Measurements from ENCODE around the gene C2orf92. TPM values are rescaled to one million over a fixed set of nuclear protein-coding genes. Genes with fewer than 3 reads are reported as not detected.

Gene C2orf92
- total and polyA plus RNA-seq, 7 donors = 0.89 to 3.6 (median 1.9) TPM

DNA sequence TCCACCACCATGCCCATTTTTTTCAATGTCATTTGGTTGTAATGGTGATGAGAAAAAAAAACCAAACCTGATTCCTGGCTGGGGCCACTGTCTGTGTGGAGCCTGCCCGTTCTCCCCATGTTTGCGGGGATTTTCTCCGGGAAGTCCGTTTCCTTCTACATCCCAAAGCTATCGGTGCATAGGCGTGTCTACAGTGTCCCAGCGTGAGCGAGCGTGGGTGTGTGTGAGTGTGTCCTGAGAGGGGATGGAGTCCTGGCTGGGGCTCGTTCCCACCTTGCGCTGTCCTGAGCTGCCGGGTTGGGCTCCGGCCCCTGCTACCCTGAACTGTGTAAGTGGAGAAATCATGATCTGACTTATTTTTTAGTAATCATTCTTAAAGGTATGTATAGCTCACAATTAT lies 36.6 kb downstream of the C2orf92 start:
- ATAC-seq = no peak
- no peaks in the 10 kb centered on the region for H3K36me3 ChIP-seq (ENCODE audit: insufficient read depth in 1 of 2, low read depth in 1 of 2)
- intact Hi-C loops (cut with DNase I) = no loop called here

GRCh38 chr2:97706708-97707345 lies 37.3 kb downstream of the C2orf92 start:
- DNase-seq (peak in 1 of 2 donors; percentile 7), ATAC-seq (no peak)
- H3K4me1 ChIP-seq = no peaks in the 10 kb centered on the region
- H3K27me3 ChIP-seq (ENCODE audit: insufficient read depth in 3 of 3, low read length in 2 of 3) = peaks cover 0 to 5% (median 0%) of the 10 kb centered on the region in 3 donors
- 73 to 76% (median 75%) methylated on average over 10 to 11 of the region's 11 CpGs for WGBS, 3 donors
- H3K27ac ChIP-seq = no peak overlapping the region
- intact Hi-C loops (cut with DNase I) = no loop called here
- no peak overlapping the region for H3K4me3 ChIP-seq
- TF ChIP-seq, protein P1, sequence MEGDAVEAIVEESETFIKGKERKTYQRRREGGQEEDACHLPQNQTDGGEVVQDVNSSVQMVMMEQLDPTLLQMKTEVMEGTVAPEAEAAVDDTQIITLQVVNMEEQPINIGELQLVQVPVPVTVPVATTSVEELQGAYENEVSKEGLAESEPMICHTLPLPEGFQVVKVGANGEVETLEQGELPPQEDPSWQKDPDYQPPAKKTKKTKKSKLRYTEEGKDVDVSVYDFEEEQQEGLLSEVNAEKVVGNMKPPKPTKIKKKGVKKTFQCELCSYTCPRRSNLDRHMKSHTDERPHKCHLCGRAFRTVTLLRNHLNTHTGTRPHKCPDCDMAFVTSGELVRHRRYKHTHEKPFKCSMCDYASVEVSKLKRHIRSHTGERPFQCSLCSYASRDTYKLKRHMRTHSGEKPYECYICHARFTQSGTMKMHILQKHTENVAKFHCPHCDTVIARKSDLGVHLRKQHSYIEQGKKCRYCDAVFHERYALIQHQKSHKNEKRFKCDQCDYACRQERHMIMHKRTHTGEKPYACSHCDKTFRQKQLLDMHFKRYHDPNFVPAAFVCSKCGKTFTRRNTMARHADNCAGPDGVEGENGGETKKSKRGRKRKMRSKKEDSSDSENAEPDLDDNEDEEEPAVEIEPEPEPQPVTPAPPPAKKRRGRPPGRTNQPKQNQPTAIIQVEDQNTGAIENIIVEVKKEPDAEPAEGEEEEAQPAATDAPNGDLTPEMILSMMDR (IDR thresholded peaks at IDR 0.05) = no peak
- no peaks in the 10 kb centered on the region for H3K36me3 ChIP-seq (ENCODE audit: insufficient read depth in 1 of 2, low read depth in 1 of 2)
- H3K9me3 ChIP-seq = no peaks in the 10 kb centered on the region

More for the DNA sequence above, 36.6 kb downstream of the C2orf92 start:
- H3K27ac ChIP-seq = no peak overlapping the region
- H3K4me1 ChIP-seq = no peaks in the 10 kb centered on the region
- TF ChIP-seq, protein P1 (IDR thresholded peaks at IDR 0.05) = no peak
- no peak overlapping the region for H3K4me3 ChIP-seq
- peaks cover 0 to 5% (median 0%) of the 10 kb centered on the region in 3 donors for H3K27me3 ChIP-seq (ENCODE audit: insufficient read depth in 3 of 3, low read length in 2 of 3)
- WGBS, 3 donors = 95 to 96% (median 96%) methylated on average over 13 of the region's 13 CpGs
- DNase-seq = no peak
- H3K9me3 ChIP-seq = no peaks in the 10 kb centered on the region

DNA sequence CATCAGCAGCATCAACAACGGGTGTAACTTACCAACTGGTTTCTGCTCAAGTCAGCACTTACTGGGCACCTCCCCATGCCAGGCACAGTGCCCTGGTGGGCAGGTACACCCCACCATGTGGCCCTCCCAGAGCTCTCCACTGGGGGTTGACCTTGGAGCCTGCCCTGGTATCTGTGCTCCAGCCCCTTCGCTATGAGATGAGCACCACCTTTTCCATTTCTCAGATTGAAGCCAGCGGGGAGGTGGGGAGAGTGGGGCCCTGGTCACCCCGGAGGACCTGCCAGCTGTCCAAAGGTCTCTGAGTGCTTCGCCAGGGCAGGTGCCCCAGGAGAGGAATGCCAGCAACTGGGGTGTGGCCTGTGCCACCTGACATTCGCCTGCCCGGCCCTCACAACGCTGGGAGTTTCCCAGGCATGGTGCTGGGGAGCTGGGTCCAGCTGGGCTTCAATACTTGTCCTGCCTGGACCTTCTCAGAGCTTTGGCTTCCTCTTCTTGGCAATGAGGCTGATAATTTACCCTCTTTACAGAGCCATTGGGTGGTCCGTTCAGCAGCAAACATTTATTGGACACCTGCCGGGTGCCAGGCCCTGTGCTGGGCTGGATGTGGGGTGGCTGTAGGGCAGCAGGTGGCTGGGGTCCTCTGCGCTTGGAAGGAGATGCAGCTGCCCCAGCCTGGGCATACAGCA lies 38.0 kb downstream of the C2orf92 start:
- WGBS, 3 donors = 51 to 62% (median 52%) methylated on average over 11 of the region's 11 CpGs
- ATAC-seq = no peak
- Histone ChIP-seq H3K9me3 (no peaks in the 10 kb centered on the region), H3K4me3 (no peak overlapping the region), H3K27me3 (ENCODE audit: insufficient read depth in 3 of 3, low read length in 2 of 3) (peaks cover 0 to 5% (median 0%) of the 10 kb centered on the region in 3 donors), H3K36me3 (ENCODE audit: insufficient read depth in 1 of 2, low read depth in 1 of 2) (no peaks in the 10 kb centered on the region), H3K4me1 (no peaks in the 10 kb centered on the region), H3K27ac (no peak overlapping the region)
- no peak for DNase-seq
- intact Hi-C loops (cut with DNase I) = no loop called here
- TF ChIP-seq, protein P1 (IDR thresholded peaks at IDR 0.05) = no peak

DNA sequence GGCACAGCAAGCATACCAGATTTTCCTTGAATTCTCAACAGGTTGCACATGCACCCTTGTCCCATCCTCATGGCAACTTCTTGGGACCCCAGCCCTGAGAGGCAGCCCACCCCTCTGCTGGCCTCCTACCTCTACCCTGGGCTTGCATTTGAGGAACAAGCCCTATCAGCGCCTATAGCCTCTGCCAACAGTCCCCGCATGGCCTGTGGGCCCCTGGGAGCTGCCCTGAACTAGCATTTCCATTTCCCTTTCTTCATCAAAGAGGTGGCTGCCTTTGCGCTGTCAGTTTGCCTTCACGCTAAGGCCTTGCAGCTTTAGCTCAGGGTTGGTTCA lies 38.5 kb downstream of the C2orf92 start:
- Histone ChIP-seq H3K36me3 (ENCODE audit: insufficient read depth in 1 of 2, low read depth in 1 of 2) (no peaks in the 10 kb centered on the region), H3K27me3 (ENCODE audit: insufficient read depth in 3 of 3, low read length in 2 of 3) (peaks cover 0 to 5% (median 0%) of the 10 kb centered on the region in 3 donors), H3K27ac (no peak overlapping the region), H3K4me1 (no peaks in the 10 kb centered on the region), H3K4me3 (no peak overlapping the region), H3K9me3 (no peaks in the 10 kb centered on the region)
- 70 to 75% (median 71%) methylated on average over 4 of the region's 4 CpGs for WGBS, 3 donors
- DNase-seq (no peak), ATAC-seq (no peak)
- intact Hi-C loops (cut with DNase I) = no loop called here
- TF ChIP-seq, protein P1 (IDR thresholded peaks at IDR 0.05) = no peak

Measured in psoas muscle (tissue), 8 donors.